Measurements from ENCODE around the gene GPR31.
"Not testable (repeated sequence)": the region's sequence is repeated elsewhere in the genome, so short reads cannot be mapped to it uniquely, and the experiment has no call there.

Gene GPR31

GRCh38 chr6:167187275-167187674 lies 29.5 kb upstream of the GPR31 start:
- H3K36me3 ChIP-seq (ENCODE audit: control insufficient read depth in 2 of 2, insufficient read depth in 2 of 2, low read length in 2 of 2); H3K4me1 ChIP-seq (ENCODE audit: control insufficient read depth in 2 of 2, insufficient read depth in 2 of 2, low read length in 2 of 2): not testable (repeated sequence)

DNA sequence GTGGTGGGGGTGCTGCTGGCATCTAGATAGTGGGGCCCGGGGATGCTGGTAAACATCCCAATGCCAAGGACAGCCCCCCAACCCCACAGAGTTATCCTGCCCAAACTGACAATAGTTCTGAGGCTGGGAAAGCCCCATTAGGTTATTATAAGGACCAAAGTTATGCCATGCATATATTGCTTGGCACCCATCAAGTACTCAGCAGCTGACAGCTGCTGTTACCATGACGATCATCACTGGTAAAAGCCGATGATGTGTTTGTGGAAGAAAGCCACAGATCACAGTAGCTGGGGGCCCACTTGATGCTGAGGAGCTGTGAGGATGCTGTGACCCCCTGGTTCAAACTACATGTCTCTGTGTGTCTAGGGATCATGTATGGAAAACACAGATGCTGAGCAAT lies 27.3 kb upstream of the GPR31 start:
- H3K4me3 ChIP-seq (ENCODE audit: low read length in 2 of 2); H3K36me3 ChIP-seq (ENCODE audit: control insufficient read depth in 2 of 2, insufficient read depth in 2 of 2, low read length in 2 of 2): not testable (repeated sequence)

More at GRCh38 chr6:167187275-167187674, 29.5 kb upstream of the GPR31 start:
- H3K27me3 ChIP-seq (ENCODE audit: control insufficient read depth in 2 of 2, insufficient read depth in 2 of 2, low read length in 2 of 2); H3K27ac ChIP-seq (ENCODE audit: low read depth in 2 of 2, low read length in 2 of 2); H3K9ac ChIP-seq (ENCODE audit: low read depth in 1 of 2, low read length in 2 of 2); H3K4me3 ChIP-seq (ENCODE audit: low read length in 2 of 2); H3K9me3 ChIP-seq (ENCODE audit: control insufficient read depth in 2 of 2, low read length in 2 of 2): not testable (repeated sequence)

DNA sequence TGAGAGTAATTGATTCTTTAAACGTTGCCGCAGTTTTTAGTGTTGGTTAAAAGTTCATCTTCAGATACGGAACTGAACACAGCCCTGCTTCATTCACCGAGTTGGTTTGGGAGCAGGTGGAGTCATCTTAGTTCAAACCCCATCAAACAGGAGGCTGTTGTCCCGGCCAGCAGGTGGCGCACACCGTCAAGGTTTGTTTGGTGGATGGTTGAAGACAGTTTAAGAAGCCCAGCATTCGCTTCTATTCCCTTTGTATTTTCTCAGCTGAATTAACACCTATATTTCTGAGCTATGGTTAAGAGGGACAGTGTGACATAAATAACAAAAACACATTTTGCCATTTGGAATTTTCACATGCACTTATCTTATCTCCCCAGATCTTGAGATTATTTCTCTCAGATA lies 25.1 kb upstream of the GPR31 start:
- not testable (repeated sequence) for H3K9ac ChIP-seq (ENCODE audit: low read depth in 1 of 2, low read length in 2 of 2); H3K27ac ChIP-seq (ENCODE audit: low read depth in 2 of 2, low read length in 2 of 2); H3K4me1 ChIP-seq (ENCODE audit: control insufficient read depth in 2 of 2, insufficient read depth in 2 of 2, low read length in 2 of 2); H3K4me3 ChIP-seq (ENCODE audit: low read length in 2 of 2); H3K9me3 ChIP-seq (ENCODE audit: control insufficient read depth in 2 of 2, low read length in 2 of 2); H3K27me3 ChIP-seq (ENCODE audit: control insufficient read depth in 2 of 2, insufficient read depth in 2 of 2, low read length in 2 of 2); H3K36me3 ChIP-seq (ENCODE audit: control insufficient read depth in 2 of 2, insufficient read depth in 2 of 2, low read length in 2 of 2)

More for the DNA sequence above, 27.3 kb upstream of the GPR31 start:
- not testable (repeated sequence) for H3K27me3 ChIP-seq (ENCODE audit: control insufficient read depth in 2 of 2, insufficient read depth in 2 of 2, low read length in 2 of 2); H3K27ac ChIP-seq (ENCODE audit: low read depth in 2 of 2, low read length in 2 of 2); H3K4me1 ChIP-seq (ENCODE audit: control insufficient read depth in 2 of 2, insufficient read depth in 2 of 2, low read length in 2 of 2); H3K9ac ChIP-seq (ENCODE audit: low read depth in 1 of 2, low read length in 2 of 2); H3K9me3 ChIP-seq (ENCODE audit: control insufficient read depth in 2 of 2, low read length in 2 of 2)

GRCh38 chr6:167181351-167181750 lies 23.6 kb upstream of the GPR31 start:
- not testable (repeated sequence) for H3K9me3 ChIP-seq (ENCODE audit: control insufficient read depth in 2 of 2, low read length in 2 of 2); H3K36me3 ChIP-seq (ENCODE audit: control insufficient read depth in 2 of 2, insufficient read depth in 2 of 2, low read length in 2 of 2); H3K4me3 ChIP-seq (ENCODE audit: low read length in 2 of 2); H3K9ac ChIP-seq (ENCODE audit: low read depth in 1 of 2, low read length in 2 of 2); H3K4me1 ChIP-seq (ENCODE audit: control insufficient read depth in 2 of 2, insufficient read depth in 2 of 2, low read length in 2 of 2); H3K27me3 ChIP-seq (ENCODE audit: control insufficient read depth in 2 of 2, insufficient read depth in 2 of 2, low read length in 2 of 2); H3K27ac ChIP-seq (ENCODE audit: low read depth in 2 of 2, low read length in 2 of 2)

GRCh38 chr6:167180086-167180485 lies 22.3 kb upstream of the GPR31 start:
- not testable (repeated sequence) for H3K4me3 ChIP-seq (ENCODE audit: low read length in 2 of 2); H3K9me3 ChIP-seq (ENCODE audit: control insufficient read depth in 2 of 2, low read length in 2 of 2); H3K27ac ChIP-seq (ENCODE audit: low read depth in 2 of 2, low read length in 2 of 2); H3K36me3 ChIP-seq (ENCODE audit: control insufficient read depth in 2 of 2, insufficient read depth in 2 of 2, low read length in 2 of 2); H3K27me3 ChIP-seq (ENCODE audit: control insufficient read depth in 2 of 2, insufficient read depth in 2 of 2, low read length in 2 of 2); H3K9ac ChIP-seq (ENCODE audit: low read depth in 1 of 2, low read length in 2 of 2); H3K4me1 ChIP-seq (ENCODE audit: control insufficient read depth in 2 of 2, insufficient read depth in 2 of 2, low read length in 2 of 2)

DNA sequence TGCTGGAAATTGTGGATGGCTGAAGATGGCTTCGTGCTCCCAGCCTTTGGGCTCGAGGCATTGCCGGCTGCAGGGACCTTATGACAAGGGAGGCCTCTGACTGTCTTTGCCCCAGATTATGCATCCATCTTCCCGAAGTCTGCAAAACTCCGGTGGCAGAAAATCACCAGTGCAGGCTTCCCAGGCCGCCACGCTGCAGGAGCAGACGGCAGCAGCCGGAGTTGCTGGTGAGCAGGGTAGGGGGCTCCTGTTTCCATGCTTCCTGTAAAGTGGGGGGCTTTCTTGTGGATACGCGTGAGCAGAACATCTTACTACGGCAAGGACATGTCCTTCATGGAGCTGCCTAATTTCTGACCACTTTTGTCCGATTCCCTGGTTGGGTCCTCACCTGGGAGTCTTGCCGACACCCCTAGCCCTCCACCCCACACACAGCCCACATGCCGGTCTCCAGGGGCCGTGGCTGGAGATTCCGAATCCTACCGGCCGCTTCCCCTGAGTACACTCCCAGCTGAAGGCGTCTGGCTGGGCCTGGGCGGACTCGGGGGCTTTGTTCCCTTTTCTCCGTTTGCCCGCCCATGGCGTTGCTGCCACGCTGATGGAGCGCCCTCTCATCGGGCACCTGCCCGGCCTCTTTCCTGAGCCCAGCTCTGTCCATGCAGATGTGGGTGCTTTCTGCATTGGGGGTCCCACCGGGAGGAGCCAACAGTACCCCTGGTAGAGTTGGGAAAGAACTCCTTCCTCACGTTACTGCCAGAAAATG lies 21.3 kb upstream of the GPR31 start:
- not testable (repeated sequence) for H3K9ac ChIP-seq (ENCODE audit: low read depth in 1 of 2, low read length in 2 of 2); H3K27me3 ChIP-seq (ENCODE audit: control insufficient read depth in 2 of 2, insufficient read depth in 2 of 2, low read length in 2 of 2); H3K9me3 ChIP-seq (ENCODE audit: control insufficient read depth in 2 of 2, low read length in 2 of 2); H3K36me3 ChIP-seq (ENCODE audit: control insufficient read depth in 2 of 2, insufficient read depth in 2 of 2, low read length in 2 of 2); H3K4me3 ChIP-seq (ENCODE audit: low read length in 2 of 2); H3K4me1 ChIP-seq (ENCODE audit: control insufficient read depth in 2 of 2, insufficient read depth in 2 of 2, low read length in 2 of 2); H3K27ac ChIP-seq (ENCODE audit: low read depth in 2 of 2, low read length in 2 of 2)

DNA sequence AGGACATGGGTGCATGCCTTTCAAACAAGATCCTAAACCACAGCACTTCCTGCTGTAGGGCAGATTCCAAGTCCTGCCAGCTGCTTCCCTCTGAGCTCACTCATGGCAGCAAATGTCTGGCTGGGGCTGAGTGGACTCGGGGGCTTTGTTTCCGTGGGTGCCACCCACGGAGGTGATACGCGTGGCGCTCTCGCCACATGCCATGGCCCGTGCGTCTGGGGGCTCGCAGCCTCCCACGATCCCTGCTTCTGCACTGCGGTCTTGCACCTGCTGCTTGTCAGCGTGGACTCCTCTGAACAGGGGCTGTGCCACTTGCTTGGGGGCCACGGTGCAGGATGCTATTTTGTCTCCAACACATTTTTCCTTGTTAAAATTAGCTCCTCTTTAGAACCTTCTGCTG lies 19.5 kb upstream of the GPR31 start:
- H3K27me3 ChIP-seq (ENCODE audit: control insufficient read depth in 2 of 2, insufficient read depth in 2 of 2, low read length in 2 of 2); H3K4me3 ChIP-seq (ENCODE audit: low read length in 2 of 2); H3K4me1 ChIP-seq (ENCODE audit: control insufficient read depth in 2 of 2, insufficient read depth in 2 of 2, low read length in 2 of 2); H3K27ac ChIP-seq (ENCODE audit: low read depth in 2 of 2, low read length in 2 of 2); H3K9me3 ChIP-seq (ENCODE audit: control insufficient read depth in 2 of 2, low read length in 2 of 2); H3K9ac ChIP-seq (ENCODE audit: low read depth in 1 of 2, low read length in 2 of 2); H3K36me3 ChIP-seq (ENCODE audit: control insufficient read depth in 2 of 2, insufficient read depth in 2 of 2, low read length in 2 of 2): not testable (repeated sequence)

GRCh38 chr6:167172011-167172410 lies 14.2 kb upstream of the GPR31 start:
- not testable (repeated sequence) for H3K36me3 ChIP-seq (ENCODE audit: control insufficient read depth in 2 of 2, insufficient read depth in 2 of 2, low read length in 2 of 2); H3K27ac ChIP-seq (ENCODE audit: low read depth in 2 of 2, low read length in 2 of 2); H3K9me3 ChIP-seq (ENCODE audit: control insufficient read depth in 2 of 2, low read length in 2 of 2)

GRCh38 chr6:167171300-167171699 lies 13.5 kb upstream of the GPR31 start:
- H3K4me3 ChIP-seq (ENCODE audit: low read length in 2 of 2), result not testable (repeated sequence)

More at GRCh38 chr6:167172011-167172410, 14.2 kb upstream of the GPR31 start:
- H3K27me3 ChIP-seq (ENCODE audit: control insufficient read depth in 2 of 2, insufficient read depth in 2 of 2, low read length in 2 of 2); H3K4me3 ChIP-seq (ENCODE audit: low read length in 2 of 2); H3K4me1 ChIP-seq (ENCODE audit: control insufficient read depth in 2 of 2, insufficient read depth in 2 of 2, low read length in 2 of 2); H3K9ac ChIP-seq (ENCODE audit: low read depth in 1 of 2, low read length in 2 of 2): not testable (repeated sequence)

GRCh38 chr6:167169867-167170266 lies 12.1 kb upstream of the GPR31 start:
- H3K9me3 ChIP-seq (ENCODE audit: control insufficient read depth in 2 of 2, low read length in 2 of 2); H3K36me3 ChIP-seq (ENCODE audit: control insufficient read depth in 2 of 2, insufficient read depth in 2 of 2, low read length in 2 of 2); H3K4me1 ChIP-seq (ENCODE audit: control insufficient read depth in 2 of 2, insufficient read depth in 2 of 2, low read length in 2 of 2); H3K9ac ChIP-seq (ENCODE audit: low read depth in 1 of 2, low read length in 2 of 2); H3K27ac ChIP-seq (ENCODE audit: low read depth in 2 of 2, low read length in 2 of 2); H3K4me3 ChIP-seq (ENCODE audit: low read length in 2 of 2); H3K27me3 ChIP-seq (ENCODE audit: control insufficient read depth in 2 of 2, insufficient read depth in 2 of 2, low read length in 2 of 2): not testable (repeated sequence)

More at GRCh38 chr6:167171300-167171699, 13.5 kb upstream of the GPR31 start:
- not testable (repeated sequence) for H3K9me3 ChIP-seq (ENCODE audit: control insufficient read depth in 2 of 2, low read length in 2 of 2); H3K4me1 ChIP-seq (ENCODE audit: control insufficient read depth in 2 of 2, insufficient read depth in 2 of 2, low read length in 2 of 2); H3K36me3 ChIP-seq (ENCODE audit: control insufficient read depth in 2 of 2, insufficient read depth in 2 of 2, low read length in 2 of 2); H3K27me3 ChIP-seq (ENCODE audit: control insufficient read depth in 2 of 2, insufficient read depth in 2 of 2, low read length in 2 of 2); H3K27ac ChIP-seq (ENCODE audit: low read depth in 2 of 2, low read length in 2 of 2); H3K9ac ChIP-seq (ENCODE audit: low read depth in 1 of 2, low read length in 2 of 2)

GRCh38 chr6:167168296-167168695 lies 10.5 kb upstream of the GPR31 start:
- H3K9me3 ChIP-seq (ENCODE audit: control insufficient read depth in 2 of 2, low read length in 2 of 2); H3K9ac ChIP-seq (ENCODE audit: low read depth in 1 of 2, low read length in 2 of 2); H3K36me3 ChIP-seq (ENCODE audit: control insufficient read depth in 2 of 2, insufficient read depth in 2 of 2, low read length in 2 of 2); H3K27me3 ChIP-seq (ENCODE audit: control insufficient read depth in 2 of 2, insufficient read depth in 2 of 2, low read length in 2 of 2); H3K4me1 ChIP-seq (ENCODE audit: control insufficient read depth in 2 of 2, insufficient read depth in 2 of 2, low read length in 2 of 2); H3K27ac ChIP-seq (ENCODE audit: low read depth in 2 of 2, low read length in 2 of 2); H3K4me3 ChIP-seq (ENCODE audit: low read length in 2 of 2): not testable (repeated sequence)
